Skeletal muscle tissue (tissue), 4 donors: ENCODE data around the gene ELL2. TPM values are rescaled to one million over a fixed set of nuclear protein-coding genes. Genes with fewer than 3 reads are reported as not detected.

Experiments used
- H3K27ac ChIP-seq: one replicate; pipeline ENCODE4 v1.7.0; 2013; ENCODE audit warnings: mild to moderate bottlenecking, low read depth, low read length, inconsistent platforms
- H3K27me3 ChIP-seq, 3 donors: one replicate each; pipeline ENCODE4 v1.7.0; 2013; ENCODE audit warnings: low read length in 3 of 3; ENCODE audit not compliant: control insufficient read depth in 3 of 3, insufficient read depth in 3 of 3
- H3K36me3 ChIP-seq, 3 donors: one replicate each; pipeline ENCODE4 v1.7.0; 2013; ENCODE audit warnings: low read length in 3 of 3; ENCODE audit not compliant: control insufficient read depth in 3 of 3, insufficient read depth in 3 of 3
- H3K4me1 ChIP-seq, 3 donors: one replicate each; pipeline ENCODE4 v1.7.0; 2013; ENCODE audit warnings: low read length in 3 of 3, mild to moderate bottlenecking in 3 of 3; ENCODE audit not compliant: control insufficient read depth in 3 of 3, insufficient read depth in 3 of 3
- H3K4me3 ChIP-seq, 3 donors: one replicate each; pipeline ENCODE4 v1.7.0; 2013; ENCODE audit warnings: low read length in 3 of 3
- H3K9ac ChIP-seq, 3 donors: one replicate each; pipeline ENCODE4 v1.7.0; 2013; ENCODE audit warnings: low read length in 3 of 3, mild to moderate bottlenecking in 3 of 3, moderate library complexity in 2 of 3, low read depth in 1 of 3
- H3K9me3 ChIP-seq, 3 donors: one replicate each; pipeline ENCODE4 v1.7.0; 2013; ENCODE audit warnings: low read length in 3 of 3; ENCODE audit not compliant: control insufficient read depth in 3 of 3
- total RNA-seq: library from RNA; depleted of rRNA; stranded (reverse); fragments of >200 nt; gene quantifications from one replicate; pipeline ENCODE4 v1.2.3, GENCODE V29; 2014
- donor health status: Osteomylitis.

The ELL2 gene
- 5.7 TPM for total RNA-seq

- peak within 1 kb of the TSS; percentile 88 to 92 (median 91) for H3K9ac ChIP-seq
- peak within 1 kb of the TSS; percentile 94 for H3K27ac ChIP-seq
- H3K4me3 ChIP-seq, result peak within 1 kb of the TSS; percentile 87 to 96 (median 93)
- no peaks in the 10 kb centered on the region for H3K36me3 ChIP-seq
- no peaks in the 10 kb centered on the region for H3K9me3 ChIP-seq
- H3K4me1 ChIP-seq, result peaks cover 16 to 34% (median 20%) of the 10 kb centered on the region in 3 donors
- no peaks in the 10 kb centered on the region for H3K27me3 ChIP-seq
Measured at GRCh38 chr5:95961617-95962474, at the start of gene ELL2. Gene ELL2, minus strand, starts transcription at chr5:95961851. Its CDS starts 130 bp downstream, at chr5:95961721.

- no peak overlapping the region for H3K4me3 ChIP-seq
- H3K36me3 ChIP-seq, result no peaks in the 10 kb centered on the region
- H3K9me3 ChIP-seq, result no peaks in the 10 kb centered on the region
Measured at GRCh38 chr5:96008987-96009647, 47.5 kb upstream of the ELL2 start.

GRCh38 chr5:96008487-96008886, 46.8 kb upstream of the ELL2 start:
- Histone ChIP-seq H3K9ac (no peak overlapping the region), H3K36me3 (no peaks in the 10 kb centered on the region), H3K27me3 (no peaks in the 10 kb centered on the region), H3K4me3 (no peak overlapping the region), H3K9me3 (no peaks in the 10 kb centered on the region), H3K4me1 (no peaks in the 10 kb centered on the region), H3K27ac (no peak overlapping the region)

More at GRCh38 chr5:96008987-96009647, 47.5 kb upstream of the ELL2 start:
- H3K27ac ChIP-seq, result no peak overlapping the region
- H3K27me3 ChIP-seq, result no peaks in the 10 kb centered on the region
- no peak overlapping the region for H3K9ac ChIP-seq
- no peaks in the 10 kb centered on the region for H3K4me1 ChIP-seq

- Histone ChIP-seq H3K9ac (no peak overlapping the region), H3K27ac (no peak overlapping the region), H3K9me3 (no peaks in the 10 kb centered on the region), H3K4me1 (no peaks in the 10 kb centered on the region), H3K4me3 (no peak overlapping the region), H3K27me3 (no peaks in the 10 kb centered on the region), H3K36me3 (no peaks in the 10 kb centered on the region)
Measured at GRCh38 chr5:96007051-96007450, 45.4 kb upstream of the ELL2 start.

DNA sequence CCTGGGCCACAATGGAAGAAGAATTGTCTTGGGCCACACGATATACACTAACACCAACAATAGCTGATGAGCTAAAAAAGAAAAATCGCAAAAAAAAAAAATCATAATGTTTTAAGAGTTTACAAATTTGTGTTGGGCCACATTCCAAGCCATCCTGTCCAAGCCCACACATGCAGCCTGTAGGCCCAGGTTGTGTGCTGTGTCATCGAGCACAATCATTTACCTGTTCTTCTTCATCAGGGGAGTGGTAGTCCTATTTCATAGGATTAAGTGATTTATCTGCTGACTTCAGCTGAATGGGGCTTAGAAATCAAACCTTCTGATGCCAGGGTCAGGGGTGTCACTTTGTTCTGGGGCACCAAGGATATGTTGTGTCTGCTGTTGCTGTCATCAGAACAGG, 44.6 kb upstream of the ELL2 start:
- Histone ChIP-seq H3K27me3 (no peaks in the 10 kb centered on the region), H3K9ac (no peak overlapping the region), H3K4me3 (no peak overlapping the region), H3K9me3 (no peaks in the 10 kb centered on the region), H3K4me1 (no peaks in the 10 kb centered on the region), H3K36me3 (no peaks in the 10 kb centered on the region), H3K27ac (no peak overlapping the region)

DNA sequence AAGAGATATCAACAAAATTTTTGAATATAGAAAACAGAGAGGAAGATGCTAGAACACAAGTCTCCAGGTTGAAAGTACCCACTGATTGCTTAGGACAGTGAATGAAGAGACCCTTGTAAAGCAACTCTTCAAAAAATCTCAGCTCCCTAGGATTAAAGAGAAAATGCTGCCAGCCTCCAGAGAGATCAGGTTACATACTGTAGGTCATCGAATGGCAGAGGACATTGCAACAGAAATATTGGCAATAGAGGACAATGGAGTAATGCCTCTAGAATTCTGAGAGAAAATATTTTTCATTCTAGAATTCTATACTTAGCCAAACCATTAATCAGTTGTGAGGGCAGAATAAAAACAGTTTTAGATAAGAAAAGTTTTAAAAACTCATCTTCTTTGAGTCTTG, 43.1 kb upstream of the ELL2 start:
- H3K9ac ChIP-seq, result no peak overlapping the region
- H3K4me3 ChIP-seq, result no peak overlapping the region
- H3K36me3 ChIP-seq, result no peaks in the 10 kb centered on the region
- no peaks in the 10 kb centered on the region for H3K27me3 ChIP-seq
- no peak overlapping the region for H3K27ac ChIP-seq
- no peaks in the 10 kb centered on the region for H3K9me3 ChIP-seq
- no peaks in the 10 kb centered on the region for H3K4me1 ChIP-seq

GRCh38 chr5:96004087-96004486, 42.4 kb upstream of the ELL2 start:
- H3K4me3 ChIP-seq, result no peak overlapping the region
- H3K9ac ChIP-seq, result no peak overlapping the region
- H3K9me3 ChIP-seq, result no peaks in the 10 kb centered on the region
- no peak overlapping the region for H3K27ac ChIP-seq
- H3K36me3 ChIP-seq, result no peaks in the 10 kb centered on the region
- H3K27me3 ChIP-seq, result no peaks in the 10 kb centered on the region
- H3K4me1 ChIP-seq, result no peaks in the 10 kb centered on the region

DNA sequence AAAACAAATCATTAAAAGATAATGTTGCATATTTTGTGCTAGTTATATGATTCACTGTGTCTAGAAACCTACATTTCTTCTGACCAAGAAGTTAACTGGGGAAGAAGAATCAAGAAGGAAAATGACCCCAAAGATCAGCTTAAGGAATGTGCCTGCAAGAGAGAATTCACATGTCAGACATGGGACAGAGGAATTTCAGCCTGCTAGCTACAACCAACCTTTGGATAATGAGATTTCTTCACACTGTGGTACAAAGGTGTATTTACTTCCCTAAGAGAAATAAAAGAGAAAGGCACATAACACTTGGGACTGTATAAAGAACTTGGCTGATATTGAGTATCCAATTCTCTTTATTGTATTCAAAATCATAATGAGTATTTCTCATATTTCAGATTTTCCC, 39.6 kb upstream of the ELL2 start:
- Histone ChIP-seq H3K4me1 (no peaks in the 10 kb centered on the region), H3K9me3 (no peaks in the 10 kb centered on the region), H3K27me3 (no peaks in the 10 kb centered on the region), H3K4me3 (no peak overlapping the region), H3K9ac (no peak overlapping the region), H3K27ac (no peak overlapping the region), H3K36me3 (no peaks in the 10 kb centered on the region)

DNA sequence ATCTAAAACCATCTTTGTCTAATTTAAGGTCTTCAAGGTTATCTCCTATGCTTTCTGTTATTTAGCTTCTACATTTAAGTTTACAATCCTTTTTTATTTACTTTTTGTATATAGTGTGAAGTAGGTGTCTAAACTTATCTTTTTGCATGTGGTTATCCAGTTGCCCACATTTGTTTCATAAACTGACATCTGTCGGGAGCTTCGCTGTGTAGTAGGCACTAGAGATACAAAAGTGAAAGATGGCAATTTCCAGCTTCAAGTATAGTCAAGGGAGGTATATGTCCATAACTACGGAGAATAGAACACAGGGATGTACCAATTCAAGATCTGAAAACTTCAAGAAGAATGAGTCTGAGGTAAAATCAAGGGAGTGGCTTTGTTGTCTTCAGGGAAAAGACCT, 38.7 kb upstream of the ELL2 start:
- Histone ChIP-seq H3K36me3 (no peaks in the 10 kb centered on the region), H3K4me3 (no peak overlapping the region), H3K27ac (no peak overlapping the region), H3K4me1 (no peaks in the 10 kb centered on the region), H3K9ac (no peak overlapping the region), H3K27me3 (no peaks in the 10 kb centered on the region), H3K9me3 (no peaks in the 10 kb centered on the region)
